GM21526 (cell line): ENCODE measurements around the gene STUM.
"Not testable (repeated sequence)": the region's sequence is repeated elsewhere in the genome, so short reads cannot be mapped to it uniquely, and the experiment has no call there.

ENCODE experiments used
- ATAC-seq: cut with Tn5 transposase; IDR thresholded peaks from one replicate; pipeline ENCODE4 v1.9.1; 2021; ENCODE audit warnings: moderate library complexity; ENCODE audit not compliant: unreplicated experiment, low FRiP score

STUM gene

DNA sequence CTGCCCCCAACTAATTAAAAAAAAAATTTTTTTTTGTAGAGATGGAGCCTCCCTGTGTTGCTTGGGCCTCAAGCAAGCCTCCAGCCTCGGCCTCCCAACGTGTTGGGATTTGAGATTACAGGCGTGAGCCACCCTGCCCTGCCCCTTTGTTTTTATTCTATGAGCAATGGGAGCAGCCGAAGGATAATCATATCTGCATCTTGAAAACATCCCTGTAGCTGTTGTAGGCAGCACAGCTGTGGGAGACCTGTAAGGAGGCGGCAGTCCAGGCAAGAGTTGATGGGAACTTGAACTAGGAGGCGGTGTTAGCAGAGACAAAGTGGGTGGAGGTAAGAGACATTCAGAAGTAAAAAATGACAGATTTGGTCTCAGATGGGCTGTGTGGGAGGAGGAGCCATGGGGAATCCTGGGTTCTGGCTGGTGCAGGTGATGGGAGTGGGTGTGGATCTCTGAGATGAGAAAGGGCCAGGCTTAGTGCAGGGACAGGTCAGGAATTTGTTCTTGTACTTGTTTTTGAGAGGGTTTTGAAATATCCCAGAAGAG is 31.3 kb downstream of the STUM start:
- ATAC-seq = no peak

DNA sequence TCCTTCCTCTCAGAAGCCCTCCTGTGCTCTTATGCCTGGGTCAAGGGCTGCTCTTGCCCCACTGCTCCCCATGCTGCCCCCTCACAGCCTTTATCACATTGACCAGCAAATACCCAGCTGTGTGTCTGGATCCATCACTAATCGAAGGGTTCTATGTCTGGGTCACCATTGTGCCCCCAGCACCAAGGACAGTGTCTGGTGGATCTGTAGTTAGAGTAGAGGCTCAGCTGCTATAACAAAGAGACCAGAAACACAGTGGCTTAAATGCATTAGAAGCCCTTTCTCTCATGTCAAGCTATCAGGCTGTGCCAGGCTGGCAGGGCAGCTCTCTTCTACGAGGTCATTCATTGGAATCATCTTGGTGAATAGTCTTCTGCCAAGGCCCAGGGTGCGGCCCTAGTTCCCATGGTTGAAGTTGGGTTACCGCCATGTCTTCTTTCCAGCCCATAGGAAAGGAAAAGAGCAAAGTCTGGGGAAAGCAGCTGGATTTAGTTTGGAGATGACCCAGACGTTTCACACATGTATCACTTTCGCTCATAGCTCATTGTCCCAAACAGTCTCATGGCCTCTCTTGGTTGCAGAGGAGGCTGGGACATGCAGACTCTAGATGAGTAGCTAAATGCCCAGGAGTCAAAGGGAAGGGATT is 32.2 kb downstream of the STUM start:
- ATAC-seq = no peak

- ATAC-seq = no peak
Observed at GRCh38 chr1:226581650-226582330, 33.2 kb downstream of the STUM start.

GRCh38 chr1:226582966-226583365 is 34.4 kb downstream of the STUM start:
- no peak for ATAC-seq

- no peak for ATAC-seq
Observed at GRCh38 chr1:226584164-226584563, 35.6 kb downstream of the STUM start.

- ATAC-seq = no peak
Observed at GRCh38 chr1:226586116-226586515, 37.6 kb downstream of the STUM start.

DNA sequence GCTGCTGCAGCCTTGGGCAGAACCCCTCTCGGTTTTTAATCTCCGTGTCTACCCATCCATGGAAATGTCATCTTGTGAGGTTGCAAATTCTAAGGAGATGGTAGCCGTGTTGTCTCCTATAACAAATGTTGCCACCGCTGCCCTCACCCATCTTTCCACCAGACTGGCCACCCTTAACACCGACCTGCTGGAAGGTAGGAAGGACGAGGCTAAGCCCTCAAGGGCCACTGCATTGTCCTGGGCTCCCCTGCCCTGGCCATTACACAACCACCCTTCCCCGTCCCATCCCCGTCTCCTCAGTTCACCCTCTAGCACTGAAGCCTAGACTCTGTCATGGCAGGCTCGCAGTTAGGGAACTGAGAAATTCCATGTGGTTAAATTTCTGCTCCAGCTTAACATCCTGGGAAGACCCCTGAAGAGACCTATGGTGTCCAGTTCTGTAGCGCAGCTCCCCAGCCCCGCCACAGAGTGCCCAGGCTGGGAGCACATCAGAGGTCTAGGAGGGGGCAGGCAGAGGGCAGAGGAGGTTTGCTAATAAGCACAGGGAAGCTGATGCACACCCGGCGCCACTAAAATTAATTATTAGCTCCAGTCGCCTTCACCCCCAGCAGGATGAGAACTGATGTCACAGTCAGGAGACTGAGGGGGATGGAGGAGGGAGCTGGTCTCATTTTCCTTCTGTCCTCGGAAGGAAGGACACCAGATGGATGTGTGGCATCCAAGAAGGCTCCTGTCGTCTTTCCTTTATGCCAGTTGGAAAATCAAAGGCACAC is 38.3 kb downstream of the STUM start:
- no peak for ATAC-seq

DNA sequence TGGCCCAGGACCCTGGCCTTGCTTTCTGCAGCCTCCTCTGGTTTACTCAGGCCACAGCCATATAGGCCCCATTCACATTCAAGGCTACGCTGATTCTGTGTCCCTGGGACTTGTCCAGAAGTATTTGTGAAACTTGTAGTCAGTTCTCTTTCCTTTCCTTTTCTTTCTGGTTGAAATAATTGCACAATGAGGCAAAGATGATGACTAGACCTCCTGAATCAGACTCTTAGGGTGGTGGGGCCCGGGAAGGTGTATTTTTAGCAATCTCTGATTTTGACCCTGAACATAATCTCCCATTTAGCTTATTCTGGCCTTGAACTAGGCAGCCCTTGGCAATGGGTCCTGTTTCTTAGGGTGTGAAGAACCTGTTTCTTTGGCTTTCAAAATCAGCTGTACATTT is 39.9 kb downstream of the STUM start:
- no peak for ATAC-seq

- ATAC-seq = no peak
Observed at GRCh38 chr1:226589008-226589733, 40.6 kb downstream of the STUM start.

GRCh38 chr1:226590614-226591013 is 42.0 kb downstream of the STUM start:
- ATAC-seq = no peak

GRCh38 chr1:226593541-226593940 is 45.0 kb downstream of the STUM start:
- no peak for ATAC-seq

DNA sequence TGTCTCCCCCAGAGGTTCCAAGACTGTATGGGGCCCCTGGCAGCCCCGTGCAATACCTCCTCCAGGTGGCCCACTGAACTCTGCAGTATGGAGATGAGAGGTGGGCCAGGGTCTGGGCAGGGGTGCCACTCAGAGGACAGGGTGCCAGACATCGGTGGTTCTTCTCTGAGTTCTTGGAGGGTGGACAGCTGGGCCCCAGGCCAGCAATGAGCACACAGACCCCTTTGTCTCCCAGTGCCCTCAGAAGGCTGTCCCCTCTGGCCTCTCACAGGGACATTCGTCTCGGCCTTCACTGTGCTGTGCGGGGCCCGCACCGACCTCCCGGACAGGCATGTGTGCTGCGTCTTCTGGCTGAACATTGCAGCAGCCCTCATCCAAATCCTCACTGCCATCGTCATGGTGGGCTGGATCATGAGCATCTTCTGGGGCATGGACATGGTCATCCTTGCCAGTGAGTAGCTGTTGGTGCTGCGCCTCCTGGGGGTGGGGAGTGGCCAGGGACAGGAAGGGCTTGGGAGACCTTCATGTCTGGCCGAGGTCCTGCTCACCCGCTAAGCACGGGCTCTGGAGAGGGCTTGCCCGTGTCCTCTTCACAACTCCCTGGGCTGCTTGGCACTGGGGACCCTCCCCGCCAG is 48.1 kb downstream of the STUM start:
- no peak for ATAC-seq

DNA sequence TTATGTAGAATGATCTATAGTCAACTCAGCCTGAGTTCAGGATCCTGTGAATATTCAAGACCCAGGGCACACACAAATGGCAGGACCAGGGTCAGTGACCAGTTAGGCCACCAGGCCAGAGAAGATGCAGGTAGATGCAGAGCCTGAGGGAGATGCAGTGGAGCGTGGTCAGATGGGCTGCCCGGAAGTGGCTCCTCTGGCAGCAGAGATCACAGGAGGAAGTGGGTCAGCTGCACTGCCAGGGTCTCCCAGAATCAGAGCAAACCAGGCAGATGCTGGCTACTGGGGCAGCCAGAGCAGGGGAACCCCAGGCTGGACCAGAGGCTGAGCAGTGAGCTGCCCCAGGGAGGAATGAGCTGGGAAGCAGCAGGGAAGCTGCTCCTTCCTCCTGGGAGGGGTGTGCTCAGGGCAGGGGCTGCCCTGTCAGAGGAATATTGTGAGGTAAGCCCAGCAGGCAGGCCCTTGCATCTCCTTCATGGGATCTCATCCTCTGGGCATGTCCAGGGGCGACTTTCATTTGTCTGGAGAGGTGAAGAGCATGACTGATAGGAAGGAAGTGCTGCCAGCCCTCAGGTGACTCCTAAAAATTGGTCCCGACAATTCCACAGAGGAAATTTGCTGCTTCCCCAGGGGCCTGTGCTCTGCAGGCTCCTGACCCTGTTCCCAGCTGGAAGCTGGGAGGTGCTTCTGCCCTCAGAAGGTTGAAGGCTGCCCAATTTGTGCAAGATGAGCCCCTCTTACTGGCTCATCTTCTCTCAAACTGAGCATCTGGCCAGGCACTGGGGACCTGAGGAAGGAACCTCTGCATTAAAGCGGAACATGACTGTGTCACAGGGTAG is 49.3 kb downstream of the STUM start:
- no peak for ATAC-seq

GRCh38 chr1:226598455-226598849 is 49.9 kb downstream of the STUM start:
- no peak for ATAC-seq

- ATAC-seq = not testable (repeated sequence)
Observed at GRCh38 chr1:226598955-226599354, 50.4 kb downstream of the STUM start.

GRCh38 chr1:226599636-226600238 is 51.2 kb downstream of the STUM start:
- ATAC-seq = no peak

- no peak for ATAC-seq
Observed at GRCh38 chr1:226600254-226600653, 51.7 kb downstream of the STUM start.

DNA sequence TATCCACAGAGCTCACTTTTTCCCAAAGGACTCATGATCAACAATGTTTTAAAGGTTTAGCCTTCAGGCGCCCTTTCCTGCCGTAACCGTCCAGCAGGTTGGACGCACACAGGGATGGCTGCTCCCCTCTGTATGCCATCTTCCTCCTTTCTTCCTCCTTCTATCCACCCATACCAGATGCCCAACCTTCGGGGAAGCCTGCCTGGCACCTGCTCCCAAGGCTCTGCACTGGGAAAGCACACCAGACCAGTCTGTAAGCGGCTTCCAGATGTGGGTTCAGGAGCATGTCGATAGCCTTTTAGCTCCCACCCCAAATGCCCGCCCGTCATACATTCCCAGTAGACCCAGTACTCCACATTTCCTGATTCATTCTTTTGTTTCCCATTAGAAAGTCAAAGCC is 52.9 kb downstream of the STUM start:
- no peak for ATAC-seq
